ENCODE measurements around the gene ICE1.

Gene ICE1

GRCh38 chr5:5539590-5539989 is 117.1 kb downstream of the ICE1 start:
- DNase-seq (ENCODE audit: low read depth in 2 of 2) = no peak

All from stimulated activated CD8-positive, alpha-beta memory T cell treated with anti-CD3 and anti-CD28 coated beads, Interleukin-15, amount 100 ng/mL, for 48 hours (primary cell).